Measurements from ENCODE around the gene CHADL. TPM values are rescaled to one million over a fixed set of nuclear protein-coding genes. Genes with fewer than 3 reads are reported as not detected.

CHADL gene
- total and polyA plus RNA-seq, 11 donors = 3.9 to 31.2 (median 10.7) TPM

DNA sequence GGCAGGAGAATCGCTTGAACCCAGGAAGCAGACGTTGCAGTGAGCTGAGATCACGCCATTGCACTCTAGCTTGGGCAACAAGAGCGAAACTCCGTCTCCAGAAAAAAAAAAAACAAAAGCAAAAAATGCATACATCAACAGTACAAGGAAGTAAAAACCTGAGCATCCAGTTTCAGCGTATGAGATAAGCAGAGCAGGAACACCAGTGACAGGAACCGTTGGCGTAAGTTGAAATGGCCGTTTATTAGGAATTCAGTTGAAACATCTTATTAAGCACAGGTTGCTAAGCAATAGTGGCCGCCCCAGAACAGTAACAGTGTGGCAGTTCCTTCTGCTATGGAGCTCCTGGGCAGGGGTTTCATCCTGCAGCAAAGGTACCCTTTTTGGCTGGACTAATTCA is 39.6 kb downstream of the CHADL start:
- 72 to 82% (median 78%) methylated on average over 10 of the region's 10 CpGs for WGBS, 4 donors
- peaks cover 3 to 27% (median 21%) of the 10 kb centered on the region in 12 donors for H3K4me1 ChIP-seq
- H3K9me3 ChIP-seq = no peaks in the 10 kb centered on the region
- no peak overlapping the region for H3K27ac ChIP-seq
- no peak for ATAC-seq
- DNase-seq = no peak
- no peak overlapping the region for H3K4me3 ChIP-seq
- intact Hi-C loops (cut with DNase I) = no loop called here
- TF ChIP-seq POLR2A (IDR thresholded peaks at IDR 0.05) = no peak
- TF ChIP-seq, protein P1, sequence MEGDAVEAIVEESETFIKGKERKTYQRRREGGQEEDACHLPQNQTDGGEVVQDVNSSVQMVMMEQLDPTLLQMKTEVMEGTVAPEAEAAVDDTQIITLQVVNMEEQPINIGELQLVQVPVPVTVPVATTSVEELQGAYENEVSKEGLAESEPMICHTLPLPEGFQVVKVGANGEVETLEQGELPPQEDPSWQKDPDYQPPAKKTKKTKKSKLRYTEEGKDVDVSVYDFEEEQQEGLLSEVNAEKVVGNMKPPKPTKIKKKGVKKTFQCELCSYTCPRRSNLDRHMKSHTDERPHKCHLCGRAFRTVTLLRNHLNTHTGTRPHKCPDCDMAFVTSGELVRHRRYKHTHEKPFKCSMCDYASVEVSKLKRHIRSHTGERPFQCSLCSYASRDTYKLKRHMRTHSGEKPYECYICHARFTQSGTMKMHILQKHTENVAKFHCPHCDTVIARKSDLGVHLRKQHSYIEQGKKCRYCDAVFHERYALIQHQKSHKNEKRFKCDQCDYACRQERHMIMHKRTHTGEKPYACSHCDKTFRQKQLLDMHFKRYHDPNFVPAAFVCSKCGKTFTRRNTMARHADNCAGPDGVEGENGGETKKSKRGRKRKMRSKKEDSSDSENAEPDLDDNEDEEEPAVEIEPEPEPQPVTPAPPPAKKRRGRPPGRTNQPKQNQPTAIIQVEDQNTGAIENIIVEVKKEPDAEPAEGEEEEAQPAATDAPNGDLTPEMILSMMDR (IDR thresholded peaks at IDR 0.05) = no peak
- no peaks in the 10 kb centered on the region for H3K36me3 ChIP-seq
- no peaks in the 10 kb centered on the region for H3K27me3 ChIP-seq

GRCh38 chr22:41198027-41198580 is 42.6 kb downstream of the CHADL start:
- Histone ChIP-seq H3K4me1 (peaks cover 0 to 20% (median 12%) of the 10 kb centered on the region in 12 donors), H3K9me3 (no peaks in the 10 kb centered on the region), H3K36me3 (no peaks in the 10 kb centered on the region), H3K27me3 (no peaks in the 10 kb centered on the region), H3K27ac (peak overlapping the region in 10 of 12 donors; percentile 0 to 74 (median 55)), H3K4me3 (peak overlapping the region; percentile 39 to 91 (median 76))
- intact Hi-C loops (cut with DNase I) = loop anchor here in 7 of 10 donors (5.0 to 10.0 kb wide), 4 partner anchors 34 to 87 kb away; partner anchors contain the start of gene RANGAP1 (in 1 of the 7)
- peak in 3 of 4 donors; percentile 3 to 68 (median 60) for ATAC-seq
- WGBS, 4 donors = 1 to 3% (median 3%) methylated on average over 9 of the region's 9 CpGs
- TF ChIP-seq, protein P1 (IDR thresholded peaks at IDR 0.05) = peak in 3 of 12 donors; percentile 21 to 26 (median 25)
- TF ChIP-seq POLR2A (IDR thresholded peaks at IDR 0.05) = no peak
- DNase-seq = peak in 3 of 5 donors; percentile 32 to 58 (median 56)

- Histone ChIP-seq H3K27me3 (no peaks in the 10 kb centered on the region), H3K27ac (peak overlapping the region in 10 of 12 donors; percentile 0 to 74 (median 56)), H3K4me1 (peaks cover 0 to 20% (median 12%) of the 10 kb centered on the region in 12 donors), H3K4me3 (peak overlapping the region; percentile 39 to 91 (median 76)), H3K9me3 (no peaks in the 10 kb centered on the region), H3K36me3 (no peaks in the 10 kb centered on the region)
- ATAC-seq (peak; percentile 88 to 97 (median 96)), DNase-seq (peak; percentile 84 to 93 (median 88))
- 0 to 1% (median 1%) methylated on average over 43 to 91 of the region's 91 CpGs for WGBS, 4 donors
- peak in 1 of 2 donors; percentile 43 for TF ChIP-seq POLR2A (IDR thresholded peaks at IDR 0.05)
- TF ChIP-seq, protein P1 (IDR thresholded peaks at IDR 0.05) = peak in 3 of 12 donors; percentile 17 to 33 (median 18)
- intact Hi-C loops (cut with DNase I) = loop anchor here in 7 of 10 donors (2.0 to 10.0 kb wide), 5 partner anchors 35 to 89 kb away; partner anchors contain the start of gene RANGAP1 (in 2 of the 7)
Measured at GRCh38 chr22:41197038-41197972, 43.4 kb downstream of the CHADL start.
